ENCODE data around the gene MMP13.

The MMP13 gene

GRCh38 chr11:102925988-102926387, 29.5 kb downstream of the MMP13 start:
- H3K4me3 ChIP-seq (ENCODE audit: low read depth, low read length): no peak overlapping the region
- TF ChIP-seq CTCF (IDR thresholded peaks at IDR 0.05; ENCODE audit: control insufficient read depth, extremely low read depth, insufficient read depth): no peak
- no peak for DNase-seq (ENCODE audit: low read depth)

- no peak for DNase-seq (ENCODE audit: low read depth)
- TF ChIP-seq CTCF (IDR thresholded peaks at IDR 0.05; ENCODE audit: control insufficient read depth, extremely low read depth, insufficient read depth): no peak
- no peak overlapping the region for H3K4me3 ChIP-seq (ENCODE audit: low read depth, low read length)
Observed at GRCh38 chr11:102924851-102925380, 30.6 kb downstream of the MMP13 start.

GRCh38 chr11:102921587-102922220, 33.8 kb downstream of the MMP13 start:
- no peak for TF ChIP-seq CTCF (IDR thresholded peaks at IDR 0.05; ENCODE audit: control insufficient read depth, extremely low read depth, insufficient read depth)
- no peak for DNase-seq (ENCODE audit: low read depth)
- H3K4me3 ChIP-seq (ENCODE audit: low read depth, low read length): no peak overlapping the region

- H3K4me3 ChIP-seq (ENCODE audit: low read depth, low read length): no peak overlapping the region
- DNase-seq (ENCODE audit: low read depth): no peak
- no peak for TF ChIP-seq CTCF (IDR thresholded peaks at IDR 0.05; ENCODE audit: control insufficient read depth, extremely low read depth, insufficient read depth)
Observed at GRCh38 chr11:102920118-102920684, 35.3 kb downstream of the MMP13 start.

GRCh38 chr11:102915044-102915375, 40.5 kb downstream of the MMP13 start:
- no peak for DNase-seq (ENCODE audit: low read depth)
- H3K4me3 ChIP-seq (ENCODE audit: low read depth, low read length): no peak overlapping the region
- TF ChIP-seq CTCF (IDR thresholded peaks at IDR 0.05; ENCODE audit: control insufficient read depth, extremely low read depth, insufficient read depth): no peak

- peak; percentile 7 for DNase-seq (ENCODE audit: low read depth)
- H3K4me3 ChIP-seq (ENCODE audit: low read depth, low read length): no peak overlapping the region
- peak; percentile 73 for TF ChIP-seq CTCF (IDR thresholded peaks at IDR 0.05; ENCODE audit: control insufficient read depth, extremely low read depth, insufficient read depth)
Observed at GRCh38 chr11:102914238-102915043, 41.1 kb downstream of the MMP13 start.
